ENCODE results near the gene SLC12A8.

Gene SLC12A8

GRCh38 chr3:125140818-125141595 lies 71.5 kb downstream of the SLC12A8 start:
- TF ChIP-seq, protein P1, sequence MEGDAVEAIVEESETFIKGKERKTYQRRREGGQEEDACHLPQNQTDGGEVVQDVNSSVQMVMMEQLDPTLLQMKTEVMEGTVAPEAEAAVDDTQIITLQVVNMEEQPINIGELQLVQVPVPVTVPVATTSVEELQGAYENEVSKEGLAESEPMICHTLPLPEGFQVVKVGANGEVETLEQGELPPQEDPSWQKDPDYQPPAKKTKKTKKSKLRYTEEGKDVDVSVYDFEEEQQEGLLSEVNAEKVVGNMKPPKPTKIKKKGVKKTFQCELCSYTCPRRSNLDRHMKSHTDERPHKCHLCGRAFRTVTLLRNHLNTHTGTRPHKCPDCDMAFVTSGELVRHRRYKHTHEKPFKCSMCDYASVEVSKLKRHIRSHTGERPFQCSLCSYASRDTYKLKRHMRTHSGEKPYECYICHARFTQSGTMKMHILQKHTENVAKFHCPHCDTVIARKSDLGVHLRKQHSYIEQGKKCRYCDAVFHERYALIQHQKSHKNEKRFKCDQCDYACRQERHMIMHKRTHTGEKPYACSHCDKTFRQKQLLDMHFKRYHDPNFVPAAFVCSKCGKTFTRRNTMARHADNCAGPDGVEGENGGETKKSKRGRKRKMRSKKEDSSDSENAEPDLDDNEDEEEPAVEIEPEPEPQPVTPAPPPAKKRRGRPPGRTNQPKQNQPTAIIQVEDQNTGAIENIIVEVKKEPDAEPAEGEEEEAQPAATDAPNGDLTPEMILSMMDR (IDR thresholded peaks at IDR 0.05; ENCODE audit: borderline replicate concordance, insufficient read depth, low read depth, low read length): no peak
- peak overlapping the region; percentile 49 for H3K4me3 ChIP-seq (ENCODE audit: low read depth, low read length)

DNA sequence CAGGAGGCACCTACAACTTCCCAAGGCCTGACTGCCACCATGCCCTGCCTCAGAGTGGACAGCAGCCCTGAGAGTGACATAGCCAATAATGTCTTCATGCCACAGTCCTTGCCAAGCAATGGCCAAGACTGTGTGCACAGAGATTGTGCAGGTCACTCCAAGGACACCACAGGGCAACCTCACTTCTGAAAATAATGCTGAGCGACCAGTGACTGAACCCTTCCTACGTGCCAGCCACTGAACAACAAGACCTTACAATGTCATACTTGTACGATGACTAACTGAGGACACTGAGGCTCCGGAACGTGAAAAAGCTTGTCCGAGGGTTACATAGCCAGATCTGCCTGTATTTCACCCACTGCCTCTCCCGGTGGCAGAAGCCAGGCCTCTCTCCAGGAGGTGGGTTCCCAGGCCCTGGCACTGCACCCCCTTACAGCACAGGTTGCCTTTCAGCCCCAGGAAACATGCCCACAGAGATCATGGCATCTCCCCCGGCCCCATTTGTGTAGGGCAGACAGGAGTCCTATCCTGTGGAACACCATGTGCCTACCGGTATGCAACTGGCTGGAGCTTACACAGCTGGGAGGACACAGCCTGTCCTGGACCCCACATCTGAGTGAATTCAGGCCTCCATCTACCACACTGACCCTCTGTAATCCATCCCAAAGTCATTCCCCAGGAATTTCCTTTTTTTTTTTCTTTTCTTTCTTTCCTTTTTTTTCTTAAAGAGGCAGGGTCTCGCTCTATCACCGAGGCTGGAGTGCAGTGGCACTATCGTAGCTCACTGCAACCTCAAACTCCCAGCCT lies 72.3 kb downstream of the SLC12A8 start:
- TF ChIP-seq, protein P1 (IDR thresholded peaks at IDR 0.05; ENCODE audit: borderline replicate concordance, insufficient read depth, low read depth, low read length): no peak
- no peak overlapping the region for H3K4me3 ChIP-seq (ENCODE audit: low read depth, low read length)

GRCh38 chr3:125139386-125139785 lies 73.2 kb downstream of the SLC12A8 start:
- no peak overlapping the region for H3K4me3 ChIP-seq (ENCODE audit: low read depth, low read length)
- TF ChIP-seq, protein P1 (IDR thresholded peaks at IDR 0.05; ENCODE audit: borderline replicate concordance, insufficient read depth, low read depth, low read length): no peak

DNA sequence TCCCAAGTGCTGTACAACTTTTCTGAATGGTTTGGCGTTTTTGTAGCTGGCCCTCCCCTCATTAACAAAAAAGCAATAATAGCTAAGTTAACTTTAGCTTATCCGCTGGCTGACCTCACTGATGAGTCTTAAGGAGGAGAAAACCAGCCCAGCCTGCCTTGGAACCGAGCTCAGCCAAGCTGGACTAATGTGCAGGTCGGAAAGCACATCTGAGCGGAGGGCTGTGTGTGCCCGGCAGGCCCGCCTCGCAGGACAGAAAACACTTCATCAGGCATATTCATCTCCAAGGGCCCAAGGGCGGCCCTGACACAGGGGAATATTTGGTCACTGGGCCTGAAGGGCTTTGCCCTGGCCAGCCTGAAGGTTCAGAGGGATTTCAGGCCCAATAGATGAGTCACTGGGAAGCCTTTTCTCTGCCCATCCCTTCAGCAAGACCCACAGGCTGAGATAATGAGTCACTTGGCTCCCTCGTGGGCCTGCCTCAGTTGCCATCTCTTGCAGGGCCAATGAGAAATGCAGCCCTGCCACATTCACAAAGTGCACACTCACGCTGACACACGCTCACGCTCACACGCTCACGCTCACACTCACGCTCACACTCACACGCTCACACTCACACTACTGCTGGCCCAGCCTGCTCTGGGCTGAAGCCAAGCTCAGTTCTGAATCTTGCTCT lies 75.1 kb downstream of the SLC12A8 start:
- H3K4me3 ChIP-seq (ENCODE audit: low read depth, low read length): no peak overlapping the region

GRCh38 chr3:125136966-125137357 lies 75.6 kb downstream of the SLC12A8 start:
- no peak overlapping the region for H3K4me3 ChIP-seq (ENCODE audit: low read depth, low read length)
- TF ChIP-seq, protein P1 (IDR thresholded peaks at IDR 0.05; ENCODE audit: borderline replicate concordance, insufficient read depth, low read depth, low read length): no peak

More for the DNA sequence above, 75.1 kb downstream of the SLC12A8 start:
- TF ChIP-seq, protein P1 (IDR thresholded peaks at IDR 0.05; ENCODE audit: borderline replicate concordance, insufficient read depth, low read depth, low read length): no peak

DNA sequence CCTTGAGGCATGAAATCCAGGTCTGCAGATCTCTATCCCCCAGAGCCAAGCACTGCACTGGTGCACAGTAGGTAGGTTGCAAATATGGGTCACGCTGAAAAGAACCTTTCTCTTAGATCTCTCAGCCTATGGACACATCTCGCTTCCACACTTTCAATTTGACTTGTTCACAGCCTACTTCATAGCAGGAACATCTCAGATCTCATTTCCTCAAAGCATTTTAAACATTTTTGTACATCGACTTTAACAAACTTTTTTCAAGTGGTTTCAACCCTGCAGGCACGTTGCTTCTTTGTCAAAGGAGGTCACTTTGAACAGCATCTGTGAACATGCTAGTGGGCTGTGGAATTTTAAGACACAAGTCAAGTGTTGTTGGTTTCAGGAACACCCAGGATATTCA lies 76.0 kb downstream of the SLC12A8 start:
- no peak overlapping the region for H3K4me3 ChIP-seq (ENCODE audit: low read depth, low read length)
- TF ChIP-seq, protein P1 (IDR thresholded peaks at IDR 0.05; ENCODE audit: borderline replicate concordance, insufficient read depth, low read depth, low read length): no peak
